ENCODE results near the gene CCR9.

- TF ChIP-seq CTCF (IDR thresholded peaks at IDR 0.05; ENCODE audit: low read depth, low read length) (no peak), MAX (IDR thresholded peaks at IDR 0.05; ENCODE audit: low read depth, low read length) (no peak), POLR2A (IDR thresholded peaks at IDR 0.05; ENCODE audit: extremely low read depth, insufficient read length) (no peak)
These were observed 13.3 kb upstream of the CCR9 start for GRCh38 chr3:45873036-45873435.
